Astrocyte (in vitro differentiated cells and primary cell): ENCODE data around the gene CAPN11.

Source experiments
- CTCF ChIP-seq: IDR thresholded peaks from 2 replicates; pipeline ENCODE4 v1.5.1; 2011; ENCODE audit warnings: low read depth, mild to moderate bottlenecking, inconsistent platforms, low read length, moderate library complexity; ENCODE audit not compliant: insufficient read depth
- EZH2 ChIP-seq: IDR thresholded peaks from 2 replicates; pipeline ENCODE4 v1.6.1; 2012; ENCODE audit warnings: mild to moderate bottlenecking, low read length, inconsistent platforms; ENCODE audit not compliant: insufficient read depth

- TF ChIP-seq EZH2 (no peak), CTCF (no peak)
These were observed 68.7 kb downstream of the CAPN11 start for GRCh38 chr6:44227148-44227793.
